Breast epithelium (tissue), 4 donors: ENCODE measurements around the gene SULT1C2. TPM values are rescaled to one million over a fixed set of nuclear protein-coding genes. Genes with fewer than 3 reads are reported as not detected.

ENCODE experiments used
- DNase-seq, 2 donors: peaks; one replicate each; pipeline ENCODE4 v3.0.0-alpha.2; 2019; ENCODE audit warnings: low spot score in 2 of 2
- H3K27ac ChIP-seq, 2 donors: fragments of 200-600 bp; sonication (generic) in 1 of 2; one replicate each; pipeline ENCODE4 v1.5.1; 2016 to 2019; ENCODE audit warnings: mild to moderate bottlenecking in 1 of 2
- H3K27me3 ChIP-seq, 2 donors: fragments of 200-600 bp; sonication (generic) in 1 of 2; one replicate each; pipeline versions ENCODE4 v1.5.1 to v1.6.0; 2017 to 2019; ENCODE audit warnings: control low read depth in 1 of 2, mild to moderate bottlenecking in 1 of 2
- H3K36me3 ChIP-seq: fragments of 200-600 bp; one replicate; pipeline ENCODE4 v1.5.1; 2019
- H3K4me1 ChIP-seq, 2 donors: fragments of 200-600 bp; sonication (generic); one replicate each; pipeline ENCODE4 v1.5.1; 2016 to 2019; ENCODE audit warnings: control low read depth in 1 of 2
- H3K4me3 ChIP-seq, 3 donors: fragments of 200-600 bp; sonication (generic); 1 replicate in 2 of 3; 2 replicates in 1 of 3; pipeline ENCODE4 v1.5.1; 2016 to 2019; ENCODE audit warnings: mild to moderate bottlenecking in 3 of 3, moderate library complexity in 2 of 3
- H3K9me3 ChIP-seq, 2 donors: fragments of 200-600 bp; sonication (generic) in 1 of 2; one replicate each; pipeline ENCODE4 v1.5.1; 2016 to 2019; ENCODE audit warnings: control low read depth in 1 of 2
- POLR2A ChIP-seq: fragments of 450-650 bp; IDR thresholded peaks from one replicate; pipeline ENCODE4 v1.6.1; 2016; ENCODE audit warnings: antibody characterized with exemption, mild to moderate bottlenecking, moderate library complexity
- POLR2AphosphoS5 ChIP-seq, 3 donors: sonication (generic); formaldehyde crosslinking; IDR thresholded peaks; one replicate each; pipeline ENCODE4 v1.6.1; 2017; ENCODE audit warnings: antibody characterized with exemption in 3 of 3
- intact Hi-C: fragments of 100-400 bp; cut with DNase I; formaldehyde crosslinking; loops from one replicate; pipeline ENCODE4 v1.15.1; 2023; ENCODE audit warnings: low total_unique reads
- total RNA-seq, 3 donors: library from RNA; depleted of rRNA; stranded (reverse); fragments of >200 nt; gene quantifications; one replicate each; pipeline ENCODE4 v1.1.0, GENCODE V29; 2016
- TF ChIP-seq, protein P1 (sequence below), 3 donors: fragments of 450-650 bp; IDR thresholded peaks; one replicate each; pipeline ENCODE4 v1.5.1; 2016 to 2017; ENCODE audit warnings: antibody characterized with exemption in 3 of 3, mild to moderate bottlenecking in 3 of 3, moderate library complexity in 3 of 3

SULT1C2 gene
- total RNA-seq, 3 donors from 2014 or later = 1.2 to 1.9 TPM; not detected in 1

DNA sequence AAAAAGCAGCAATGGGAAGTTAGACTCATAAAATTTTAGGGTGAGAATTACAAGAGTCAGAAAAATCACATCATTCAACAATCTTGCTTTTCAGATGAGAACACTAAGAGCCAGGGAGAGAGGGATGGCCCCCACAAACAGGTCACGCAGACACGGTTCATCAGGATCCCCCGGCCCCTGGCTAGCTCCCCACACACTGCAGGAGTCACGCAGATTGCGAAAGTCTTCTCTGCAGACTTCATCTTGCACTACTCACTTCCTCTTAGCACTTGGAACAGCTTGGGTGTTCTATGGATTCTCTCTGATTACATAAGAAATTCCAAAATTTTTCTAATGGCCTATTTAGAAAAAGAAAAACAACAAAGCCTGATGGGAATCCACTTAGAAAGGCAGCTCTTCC is 21.6 kb upstream of the SULT1C2 start:
- Histone ChIP-seq H3K9me3 (no peaks in the 10 kb centered on the region), H3K36me3 (no peaks in the 10 kb centered on the region)
- DNase-seq = no peak

DNA sequence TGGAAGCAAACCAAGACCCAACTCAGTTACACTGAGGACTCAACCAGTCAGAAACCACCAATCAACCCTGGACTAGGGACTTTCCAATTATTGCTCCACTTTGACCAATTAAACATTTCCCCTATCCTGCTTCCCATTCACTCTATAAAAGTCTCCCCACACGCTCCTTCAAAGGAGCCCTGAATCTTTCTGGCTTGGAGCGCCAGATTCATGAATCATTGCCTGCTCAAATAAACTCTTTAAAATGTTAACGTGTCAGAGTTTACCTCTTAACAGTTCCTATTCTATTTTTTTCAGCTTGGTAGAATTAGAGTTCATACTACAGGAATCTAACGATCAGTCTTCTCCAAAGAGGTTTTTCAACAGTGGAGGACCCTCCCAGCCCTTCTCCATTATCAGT is 20.7 kb upstream of the SULT1C2 start:
- TF ChIP-seq, protein P1, sequence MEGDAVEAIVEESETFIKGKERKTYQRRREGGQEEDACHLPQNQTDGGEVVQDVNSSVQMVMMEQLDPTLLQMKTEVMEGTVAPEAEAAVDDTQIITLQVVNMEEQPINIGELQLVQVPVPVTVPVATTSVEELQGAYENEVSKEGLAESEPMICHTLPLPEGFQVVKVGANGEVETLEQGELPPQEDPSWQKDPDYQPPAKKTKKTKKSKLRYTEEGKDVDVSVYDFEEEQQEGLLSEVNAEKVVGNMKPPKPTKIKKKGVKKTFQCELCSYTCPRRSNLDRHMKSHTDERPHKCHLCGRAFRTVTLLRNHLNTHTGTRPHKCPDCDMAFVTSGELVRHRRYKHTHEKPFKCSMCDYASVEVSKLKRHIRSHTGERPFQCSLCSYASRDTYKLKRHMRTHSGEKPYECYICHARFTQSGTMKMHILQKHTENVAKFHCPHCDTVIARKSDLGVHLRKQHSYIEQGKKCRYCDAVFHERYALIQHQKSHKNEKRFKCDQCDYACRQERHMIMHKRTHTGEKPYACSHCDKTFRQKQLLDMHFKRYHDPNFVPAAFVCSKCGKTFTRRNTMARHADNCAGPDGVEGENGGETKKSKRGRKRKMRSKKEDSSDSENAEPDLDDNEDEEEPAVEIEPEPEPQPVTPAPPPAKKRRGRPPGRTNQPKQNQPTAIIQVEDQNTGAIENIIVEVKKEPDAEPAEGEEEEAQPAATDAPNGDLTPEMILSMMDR (IDR thresholded peaks at IDR 0.05) = no peak
- TF ChIP-seq POLR2AphosphoS5 (IDR thresholded peaks at IDR 0.05) (no peak), POLR2A (no peak)
- H3K4me3 ChIP-seq = no peak overlapping the region
- DNase-seq = no peak
- H3K27me3 ChIP-seq = no peaks in the 10 kb centered on the region
- H3K9me3 ChIP-seq = no peaks in the 10 kb centered on the region
- H3K36me3 ChIP-seq = no peaks in the 10 kb centered on the region
- H3K4me1 ChIP-seq = no peaks in the 10 kb centered on the region
- intact Hi-C loops = no loop called here
- peak overlapping the region in 1 of 2 donors; percentile 52 for H3K27ac ChIP-seq

More for the DNA sequence above, 21.6 kb upstream of the SULT1C2 start:
- TF ChIP-seq POLR2AphosphoS5 (IDR thresholded peaks at IDR 0.05) (no peak), POLR2A (no peak)
- TF ChIP-seq, protein P1 (IDR thresholded peaks at IDR 0.05) = no peak
- intact Hi-C loops = no loop called here
- no peaks in the 10 kb centered on the region for H3K27me3 ChIP-seq
- no peak overlapping the region for H3K4me3 ChIP-seq
- no peaks in the 10 kb centered on the region for H3K4me1 ChIP-seq
- H3K27ac ChIP-seq = peak overlapping the region in 1 of 2 donors; percentile 52

DNA sequence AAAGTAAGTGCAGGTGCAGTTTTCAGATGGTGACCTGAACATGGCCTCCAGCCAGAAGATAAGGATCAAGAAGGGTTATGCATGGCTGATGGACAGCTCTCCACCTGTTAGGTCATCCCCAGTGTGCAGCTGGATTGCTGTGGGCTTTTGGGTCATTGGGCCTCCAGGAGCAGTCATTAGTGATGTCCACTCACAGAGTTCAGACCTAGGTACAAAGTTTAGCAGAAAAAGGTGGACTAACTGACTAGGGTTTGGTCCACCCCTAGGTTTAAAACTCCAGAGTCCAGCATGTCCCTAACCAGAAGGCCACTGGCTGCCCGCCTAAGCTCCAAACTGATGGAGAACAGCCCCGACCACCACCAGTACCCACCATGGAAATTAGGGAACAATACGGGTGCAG is 18.3 kb upstream of the SULT1C2 start:
- Histone ChIP-seq H3K27me3 (no peaks in the 10 kb centered on the region), H3K36me3 (no peaks in the 10 kb centered on the region), H3K4me3 (no peak overlapping the region), H3K27ac (no peak overlapping the region), H3K4me1 (no peaks in the 10 kb centered on the region), H3K9me3 (no peaks in the 10 kb centered on the region)
- intact Hi-C loops = no loop called here
- no peak for DNase-seq
- TF ChIP-seq POLR2A = no peak
- TF ChIP-seq, protein P1 (IDR thresholded peaks at IDR 0.05) = no peak
- TF ChIP-seq POLR2AphosphoS5 (IDR thresholded peaks at IDR 0.05) = no peak

DNA sequence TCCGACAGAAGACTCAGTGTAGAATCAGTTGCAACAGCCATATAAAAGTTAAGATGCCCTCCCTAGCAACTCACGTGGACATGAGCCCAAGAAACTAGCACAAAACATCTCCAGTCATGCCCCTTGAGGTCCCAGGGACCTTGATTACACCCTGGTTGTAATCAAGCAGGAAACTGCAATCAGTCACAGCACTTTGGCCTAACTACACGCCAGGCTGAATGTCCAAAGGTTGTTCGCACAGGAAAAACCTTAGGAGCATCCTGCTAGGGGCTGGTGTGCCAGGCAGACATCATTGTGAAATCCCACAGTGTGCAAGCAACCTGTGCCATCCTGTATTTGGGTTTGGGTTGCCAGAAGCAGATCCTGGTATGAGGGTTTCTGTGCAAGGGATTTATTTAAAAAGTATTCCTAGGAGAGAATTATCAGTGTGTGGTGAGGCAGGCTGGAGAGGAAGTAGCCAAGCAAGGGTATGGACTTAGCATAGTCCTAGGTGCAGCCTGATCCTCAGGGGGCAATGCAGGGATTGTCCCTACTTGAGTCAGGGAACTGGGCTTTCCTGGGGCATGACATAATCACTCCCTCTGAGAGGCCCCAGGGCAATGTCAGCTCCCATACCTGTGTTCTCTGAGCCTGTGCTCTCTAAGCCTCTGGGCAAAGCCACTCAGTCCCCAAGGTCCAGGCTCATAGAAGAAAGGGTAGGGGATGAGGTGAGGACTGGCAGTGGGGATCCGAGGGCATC is 17.8 kb upstream of the SULT1C2 start:
- DNase-seq = no peak
- no peak overlapping the region for H3K4me3 ChIP-seq

DNA sequence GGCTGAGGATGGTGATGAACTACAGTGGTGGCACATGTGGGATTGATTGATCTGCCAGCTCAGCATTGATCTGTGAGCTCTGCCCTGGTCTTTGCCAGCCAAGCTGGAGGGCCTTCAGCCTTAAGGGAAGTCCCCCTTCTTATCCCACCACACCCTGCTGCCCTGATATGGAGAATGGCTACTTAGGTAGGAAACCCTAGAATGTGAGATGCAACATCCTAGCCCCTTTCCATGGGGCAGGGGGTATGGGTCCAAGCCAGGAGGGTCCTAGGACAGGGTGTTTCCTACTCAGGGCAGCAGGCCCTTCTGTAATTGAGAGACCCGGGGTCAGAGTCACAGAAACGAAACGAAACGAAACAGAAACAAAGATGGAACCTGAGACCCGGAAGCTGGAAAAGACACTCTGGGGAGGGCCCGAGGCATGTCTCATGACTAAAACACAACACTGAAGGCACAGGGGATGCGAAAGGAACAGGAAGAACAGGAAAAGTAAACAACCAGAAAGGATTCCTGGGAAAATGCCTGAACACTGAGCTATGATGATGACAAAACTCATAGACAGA is 16.9 kb upstream of the SULT1C2 start:
- H3K27me3 ChIP-seq = no peaks in the 10 kb centered on the region
- no peak for DNase-seq
- no peaks in the 10 kb centered on the region for H3K4me1 ChIP-seq
- intact Hi-C loops = no loop called here
- H3K27ac ChIP-seq = peak overlapping the region in 1 of 2 donors; percentile 63
- TF ChIP-seq POLR2AphosphoS5 (IDR thresholded peaks at IDR 0.05) (no peak), POLR2A (no peak)
- TF ChIP-seq, protein P1 (IDR thresholded peaks at IDR 0.05) = no peak
- H3K36me3 ChIP-seq = no peaks in the 10 kb centered on the region
- peak overlapping the region in 2 of 3 donors; percentile 9 to 54 for H3K4me3 ChIP-seq
- no peaks in the 10 kb centered on the region for H3K9me3 ChIP-seq

More for the DNA sequence above, 17.8 kb upstream of the SULT1C2 start:
- Histone ChIP-seq H3K27me3 (no peaks in the 10 kb centered on the region), H3K4me1 (no peaks in the 10 kb centered on the region), H3K9me3 (no peaks in the 10 kb centered on the region), H3K27ac (no peak overlapping the region), H3K36me3 (no peaks in the 10 kb centered on the region)
- intact Hi-C loops = no loop called here
- TF ChIP-seq POLR2AphosphoS5 (IDR thresholded peaks at IDR 0.05) (no peak), POLR2A (no peak)
- TF ChIP-seq, protein P1 (IDR thresholded peaks at IDR 0.05) = no peak
